ENCODE measurements around the gene IL11RA.

IL11RA gene

DNA sequence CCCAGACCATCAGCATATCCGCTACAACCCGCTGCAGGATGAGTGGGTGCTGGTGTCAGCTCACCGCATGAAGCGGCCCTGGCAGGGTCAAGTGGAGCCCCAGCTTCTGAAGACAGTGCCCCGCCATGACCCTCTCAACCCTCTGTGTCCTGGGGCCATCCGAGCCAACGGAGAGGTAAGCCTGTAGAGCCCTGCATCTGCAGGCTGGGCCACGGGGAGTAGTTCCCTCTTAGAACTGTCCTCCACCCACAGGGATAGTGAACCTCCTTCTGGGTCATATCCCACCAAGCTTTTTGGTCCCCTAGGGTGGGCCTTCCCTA lies 4.9 kb upstream of the IL11RA start:
- H3K9me3 ChIP-seq (ENCODE audit: low read length), result no peaks in the 10 kb centered on the region
- no peaks in the 10 kb centered on the region for H3K27me3 ChIP-seq (ENCODE audit: control insufficient read depth in 1 of 2, insufficient read depth in 2 of 2, low read length in 2 of 2)
- peaks cover 41% of the 10 kb centered on the region for H3K4me1 ChIP-seq (ENCODE audit: insufficient read depth, low read length)

DNA sequence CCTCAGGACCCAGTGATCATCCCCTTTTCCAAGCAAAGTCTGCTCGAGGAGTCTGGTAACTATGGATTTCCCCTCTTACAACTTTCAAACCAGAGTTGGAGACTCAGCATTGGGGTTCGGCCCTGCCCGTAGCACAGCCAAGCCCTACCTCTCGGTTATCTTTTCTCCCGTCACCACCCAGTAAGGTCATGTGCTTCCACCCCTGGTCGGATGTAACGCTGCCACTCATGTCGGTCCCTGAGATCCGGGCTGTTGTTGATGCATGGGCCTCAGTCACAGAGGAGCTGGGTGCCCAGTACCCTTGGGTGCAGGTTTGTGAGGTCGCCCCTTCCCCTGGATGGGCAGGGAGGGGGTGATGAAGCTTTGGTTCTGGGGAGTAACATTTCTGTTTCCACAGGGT lies 4.3 kb upstream of the IL11RA start:
- Histone ChIP-seq H3K4me3 (ENCODE audit: low read depth in 1 of 2, low read length in 2 of 2) (peak overlapping the region; percentile 55 to 88), H3K36me3 (ENCODE audit: insufficient read depth, low read length) (peaks cover 24% of the 10 kb centered on the region), H3K4me1 (ENCODE audit: insufficient read depth, low read length) (peaks cover 47% of the 10 kb centered on the region), H3K27me3 (ENCODE audit: control insufficient read depth in 1 of 2, insufficient read depth in 2 of 2, low read length in 2 of 2) (no peaks in the 10 kb centered on the region), H3K9ac (ENCODE audit: low read length) (peak overlapping the region; percentile 84), H3K9me3 (ENCODE audit: low read length) (no peaks in the 10 kb centered on the region), H3K27ac (ENCODE audit: low read depth, low read length) (peak overlapping the region; percentile 88)

More for the DNA sequence above, 4.9 kb upstream of the IL11RA start:
- H3K27ac ChIP-seq (ENCODE audit: low read depth, low read length), result peak overlapping the region; percentile 88
- H3K36me3 ChIP-seq (ENCODE audit: insufficient read depth, low read length), result peaks cover 24% of the 10 kb centered on the region
- H3K4me3 ChIP-seq (ENCODE audit: low read depth in 1 of 2, low read length in 2 of 2), result peak overlapping the region; percentile 55 to 88
- peak overlapping the region; percentile 84 for H3K9ac ChIP-seq (ENCODE audit: low read length)

DNA sequence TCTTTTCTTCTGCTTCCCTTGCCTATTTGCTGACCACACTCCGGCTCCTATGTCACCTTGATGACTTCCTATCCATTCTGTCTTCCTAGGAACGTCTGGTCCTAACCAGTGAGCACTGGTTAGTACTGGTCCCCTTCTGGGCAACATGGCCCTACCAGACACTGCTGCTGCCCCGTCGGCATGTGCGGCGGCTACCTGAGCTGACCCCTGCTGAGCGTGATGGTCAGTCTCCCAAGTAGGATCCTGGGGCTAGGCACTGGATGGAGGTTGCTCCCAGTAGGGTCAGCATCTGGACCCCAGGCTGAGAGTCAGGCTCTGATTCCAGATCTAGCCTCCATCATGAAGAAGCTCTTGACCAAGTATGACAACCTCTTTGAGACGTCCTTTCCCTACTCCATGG lies 3.3 kb upstream of the IL11RA start:
- no peaks in the 10 kb centered on the region for H3K9me3 ChIP-seq (ENCODE audit: low read length)
- H3K36me3 ChIP-seq (ENCODE audit: insufficient read depth, low read length), result peaks cover 24% of the 10 kb centered on the region
- H3K4me3 ChIP-seq (ENCODE audit: low read depth in 1 of 2, low read length in 2 of 2), result no peak overlapping the region
- no peak overlapping the region for H3K9ac ChIP-seq (ENCODE audit: low read length)
- H3K27ac ChIP-seq (ENCODE audit: low read depth, low read length), result no peak overlapping the region
- H3K4me1 ChIP-seq (ENCODE audit: insufficient read depth, low read length), result peaks cover 57% of the 10 kb centered on the region
- H3K27me3 ChIP-seq (ENCODE audit: control insufficient read depth in 1 of 2, insufficient read depth in 2 of 2, low read length in 2 of 2), result no peaks in the 10 kb centered on the region

DNA sequence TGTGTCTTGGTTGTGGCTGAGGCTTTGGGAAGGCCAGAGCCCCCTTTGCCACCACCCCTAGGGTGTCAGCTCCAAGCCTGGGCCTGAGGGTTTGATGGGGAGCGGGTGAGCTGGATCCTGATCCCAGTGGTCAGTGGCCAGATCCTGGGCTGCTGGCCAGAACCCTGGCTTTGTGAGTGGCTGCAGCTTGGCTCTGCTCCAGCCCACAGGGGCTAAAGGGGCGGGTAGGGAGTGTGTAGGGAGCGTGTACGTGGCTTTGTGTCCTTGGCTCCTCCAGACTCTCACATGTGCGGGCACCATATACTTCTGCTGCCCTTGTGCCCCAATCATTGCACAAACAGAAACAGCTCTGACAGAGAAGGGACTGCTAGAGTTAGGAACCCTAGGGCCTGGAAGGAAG lies 1.2 kb upstream of the IL11RA start:
- Histone ChIP-seq H3K27ac (ENCODE audit: low read depth, low read length) (no peak overlapping the region), H3K4me3 (ENCODE audit: low read depth in 1 of 2, low read length in 2 of 2) (no peak overlapping the region), H3K4me1 (ENCODE audit: insufficient read depth, low read length) (peaks cover 76% of the 10 kb centered on the region), H3K27me3 (ENCODE audit: control insufficient read depth in 1 of 2, insufficient read depth in 2 of 2, low read length in 2 of 2) (no peaks in the 10 kb centered on the region), H3K36me3 (ENCODE audit: insufficient read depth, low read length) (peaks cover 24% of the 10 kb centered on the region), H3K9me3 (ENCODE audit: low read length) (no peaks in the 10 kb centered on the region), H3K9ac (ENCODE audit: low read length) (no peak overlapping the region)

DNA sequence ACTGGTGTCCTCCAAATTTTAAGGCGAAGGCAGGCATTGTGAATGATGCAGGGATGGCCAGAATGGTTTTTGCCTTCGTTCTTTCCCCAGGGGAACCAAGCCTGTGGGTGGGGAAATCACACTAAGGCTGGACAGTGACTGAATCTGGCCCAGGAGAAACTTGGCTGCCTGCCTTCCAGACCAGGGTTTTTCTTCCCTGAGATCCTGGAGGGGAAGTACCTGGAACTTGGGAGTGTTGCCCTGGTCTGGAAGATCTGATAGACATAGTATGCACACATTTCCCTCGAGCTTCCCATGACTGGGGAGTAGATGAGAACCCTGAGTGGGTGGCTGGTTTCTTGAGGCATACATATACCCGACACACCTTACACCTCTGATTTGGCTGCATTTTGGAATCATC lies 664 bp upstream of the IL11RA start:
- H3K36me3 ChIP-seq (ENCODE audit: insufficient read depth, low read length), result peaks cover 24% of the 10 kb centered on the region
- no peaks in the 10 kb centered on the region for H3K27me3 ChIP-seq (ENCODE audit: control insufficient read depth in 1 of 2, insufficient read depth in 2 of 2, low read length in 2 of 2)
- H3K9ac ChIP-seq (ENCODE audit: low read length), result peak overlapping the region; percentile 69
- H3K9me3 ChIP-seq (ENCODE audit: low read length), result no peaks in the 10 kb centered on the region
- peak overlapping the region; percentile 83 for H3K27ac ChIP-seq (ENCODE audit: low read depth, low read length)
- peaks cover 72% of the 10 kb centered on the region for H3K4me1 ChIP-seq (ENCODE audit: insufficient read depth, low read length)
- H3K4me3 ChIP-seq (ENCODE audit: low read depth in 1 of 2, low read length in 2 of 2), result peak overlapping the region; percentile 28 to 85

DNA sequence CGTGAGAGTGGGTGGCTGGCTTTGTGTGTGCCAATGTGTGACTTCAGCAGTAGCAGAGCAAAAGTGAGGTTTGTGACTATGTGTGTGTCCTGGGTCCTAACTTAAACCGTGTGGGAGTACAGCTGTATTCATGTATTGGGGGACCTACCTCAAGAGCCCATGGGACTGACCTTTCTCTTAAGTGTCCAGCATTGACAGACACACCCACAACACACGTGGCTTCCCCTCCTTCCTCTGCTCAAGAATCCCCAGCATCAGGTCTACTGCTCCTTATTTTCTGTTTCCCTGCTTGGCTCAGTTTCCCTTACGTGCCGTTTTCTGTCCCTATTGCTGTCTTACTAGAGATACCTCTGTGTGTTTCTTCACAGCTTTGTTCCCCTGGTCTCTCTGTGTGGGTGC lies 616 bp downstream of the IL11RA start:
- H3K27me3 ChIP-seq (ENCODE audit: control insufficient read depth in 1 of 2, insufficient read depth in 2 of 2, low read length in 2 of 2), result no peaks in the 10 kb centered on the region
- H3K36me3 ChIP-seq (ENCODE audit: insufficient read depth, low read length), result peaks cover 33% of the 10 kb centered on the region
- no peaks in the 10 kb centered on the region for H3K9me3 ChIP-seq (ENCODE audit: low read length)
- H3K27ac ChIP-seq (ENCODE audit: low read depth, low read length), result peak overlapping the region; percentile 83
- H3K4me1 ChIP-seq (ENCODE audit: insufficient read depth, low read length), result peaks cover 65% of the 10 kb centered on the region
- H3K9ac ChIP-seq (ENCODE audit: low read length), result peak overlapping the region; percentile 69
- H3K4me3 ChIP-seq (ENCODE audit: low read depth in 1 of 2, low read length in 2 of 2), result peak overlapping the region; percentile 28 to 85

DNA sequence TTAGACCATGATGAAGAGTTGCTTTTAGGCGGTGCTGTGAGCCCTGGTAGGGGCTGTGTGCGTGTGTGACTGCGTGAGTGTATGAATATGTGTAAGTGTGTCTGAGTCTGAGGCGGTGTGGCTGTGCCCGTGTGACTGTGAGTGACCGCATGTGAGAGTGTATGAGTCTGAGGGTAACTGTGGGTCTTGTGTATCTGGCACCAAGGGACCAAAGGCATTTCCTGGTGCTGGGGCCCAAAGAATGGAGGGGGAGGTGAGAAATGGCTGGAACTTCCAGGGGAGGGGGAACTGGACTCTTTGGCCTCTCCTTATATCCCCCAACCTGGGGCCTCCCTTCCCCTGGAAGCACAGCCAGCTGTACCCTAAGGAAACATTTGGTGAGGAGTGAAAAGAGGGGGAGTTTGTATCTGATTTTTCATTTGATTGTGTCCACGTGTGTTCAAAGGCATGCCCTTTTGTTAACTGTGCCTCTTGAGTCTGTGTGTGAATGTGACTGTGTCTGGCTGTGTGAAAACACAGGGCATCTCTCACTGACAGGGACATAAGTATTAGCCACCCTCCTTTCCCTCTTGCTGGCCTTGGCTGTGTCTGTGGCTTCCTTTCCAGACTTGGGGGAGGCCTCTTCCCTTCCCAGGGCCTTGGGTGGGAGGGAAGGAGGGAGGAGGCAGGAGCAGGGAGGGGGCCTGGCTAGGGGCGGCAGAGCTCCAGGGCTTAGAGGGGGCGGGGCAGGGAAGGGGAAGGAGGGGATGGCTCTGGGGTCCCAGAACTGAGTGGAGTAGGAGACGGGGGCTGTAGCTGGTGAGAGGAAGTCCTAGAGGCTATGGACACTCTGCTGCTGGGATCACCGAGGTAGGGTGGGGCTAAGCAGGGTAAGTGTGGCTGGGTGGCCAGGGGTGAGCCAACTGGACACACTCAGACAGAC lies 1.4 kb downstream of the IL11RA start:
- Histone ChIP-seq H3K4me3 (ENCODE audit: low read depth in 1 of 2, low read length in 2 of 2) (peak overlapping the region; percentile 28 to 85), H3K27ac (ENCODE audit: low read depth, low read length) (peak overlapping the region; percentile 83), H3K9me3 (ENCODE audit: low read length) (no peaks in the 10 kb centered on the region), H3K36me3 (ENCODE audit: insufficient read depth, low read length) (peaks cover 31% of the 10 kb centered on the region), H3K9ac (ENCODE audit: low read length) (peak overlapping the region; percentile 69), H3K4me1 (ENCODE audit: insufficient read depth, low read length) (peaks cover 57% of the 10 kb centered on the region), H3K27me3 (ENCODE audit: control insufficient read depth in 1 of 2, insufficient read depth in 2 of 2, low read length in 2 of 2) (no peaks in the 10 kb centered on the region)

DNA sequence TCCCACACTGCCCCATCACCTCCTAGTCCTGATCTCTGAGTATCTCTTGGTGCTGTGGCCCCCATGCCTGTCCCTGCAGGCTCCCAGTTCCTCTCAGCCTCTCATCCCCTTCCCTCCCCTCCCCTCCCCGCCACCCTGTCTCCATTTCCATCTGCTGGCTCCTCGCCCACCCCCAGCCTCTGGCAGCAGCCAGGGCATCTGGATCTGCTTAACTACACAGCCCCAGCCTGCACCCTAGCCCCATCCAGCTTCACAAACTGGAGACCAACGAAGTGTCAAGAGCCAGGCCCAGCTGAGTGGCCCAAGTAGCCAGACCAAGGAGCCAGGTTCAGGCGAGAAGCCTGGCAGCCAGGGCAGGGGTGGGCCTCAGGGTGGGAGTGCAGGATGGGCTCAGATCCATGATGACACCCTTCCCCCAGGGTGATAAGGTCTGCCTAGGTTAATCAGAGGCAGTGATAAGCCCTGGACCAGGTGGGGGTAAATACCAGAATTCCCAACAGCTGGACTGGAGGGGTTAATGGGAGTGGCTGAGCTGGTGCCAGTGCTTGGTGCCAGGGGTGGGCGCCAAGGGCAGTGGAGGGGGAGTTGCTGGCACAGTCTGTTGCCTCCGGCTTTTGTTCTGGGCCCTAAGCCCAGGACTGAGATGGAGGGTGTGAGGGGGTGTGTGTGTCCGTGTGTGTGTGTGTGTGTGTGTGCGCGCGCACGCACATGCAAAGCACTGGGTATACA lies 2.5 kb downstream of the IL11RA start:
- peak overlapping the region; percentile 83 for H3K27ac ChIP-seq (ENCODE audit: low read depth, low read length)
- H3K9ac ChIP-seq (ENCODE audit: low read length), result no peak overlapping the region
- H3K36me3 ChIP-seq (ENCODE audit: insufficient read depth, low read length), result peaks cover 24% of the 10 kb centered on the region
- H3K9me3 ChIP-seq (ENCODE audit: low read length), result no peaks in the 10 kb centered on the region
- peak overlapping the region in 1 of 2 donors; percentile 53 for H3K4me3 ChIP-seq (ENCODE audit: low read depth in 1 of 2, low read length in 2 of 2)
- H3K4me1 ChIP-seq (ENCODE audit: insufficient read depth, low read length), result peaks cover 51% of the 10 kb centered on the region
- H3K27me3 ChIP-seq (ENCODE audit: control insufficient read depth in 1 of 2, insufficient read depth in 2 of 2, low read length in 2 of 2), result no peaks in the 10 kb centered on the region

DNA sequence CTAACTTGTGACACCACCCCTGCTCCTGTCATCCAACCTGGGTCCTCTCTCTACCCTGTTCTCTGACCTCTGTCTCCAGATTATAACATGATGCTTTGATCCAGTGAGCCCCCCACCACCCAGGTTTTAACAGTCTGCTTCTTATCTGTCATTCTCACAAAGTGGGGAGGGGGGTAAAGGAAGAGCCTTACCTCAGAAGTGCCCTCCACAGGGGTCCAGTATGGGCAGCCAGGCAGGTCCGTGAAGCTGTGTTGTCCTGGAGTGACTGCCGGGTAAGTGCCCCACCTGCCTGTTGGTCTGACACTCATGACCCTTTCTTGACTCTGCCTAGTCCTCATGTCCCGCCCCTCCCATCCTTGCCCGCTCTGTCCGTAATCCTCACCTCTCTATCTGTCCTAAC lies 3.4 kb downstream of the IL11RA start:
- Histone ChIP-seq H3K27ac (ENCODE audit: low read depth, low read length) (peak overlapping the region; percentile 59), H3K27me3 (ENCODE audit: control insufficient read depth in 1 of 2, insufficient read depth in 2 of 2, low read length in 2 of 2) (no peaks in the 10 kb centered on the region)

DNA sequence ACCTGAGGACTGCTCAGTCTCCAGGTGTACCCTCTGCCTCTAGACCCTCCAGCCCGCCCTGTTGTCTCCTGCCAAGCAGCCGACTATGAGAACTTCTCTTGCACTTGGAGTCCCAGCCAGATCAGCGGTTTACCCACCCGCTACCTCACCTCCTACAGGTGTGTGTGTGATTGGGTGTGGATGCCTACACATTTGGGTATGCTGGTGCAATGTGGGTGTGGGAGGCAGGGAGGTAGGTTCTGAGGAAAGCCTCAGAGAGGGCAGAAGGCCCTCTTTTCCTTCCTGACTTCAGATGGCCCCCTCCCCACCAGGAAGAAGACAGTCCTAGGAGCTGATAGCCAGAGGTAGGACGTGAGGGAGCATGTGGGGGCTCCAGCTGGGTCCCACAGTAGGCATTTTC lies 5.0 kb downstream of the IL11RA start:
- Histone ChIP-seq H3K27ac (ENCODE audit: low read depth, low read length) (no peak overlapping the region), H3K9ac (ENCODE audit: low read length) (no peak overlapping the region), H3K4me1 (ENCODE audit: insufficient read depth, low read length) (peaks cover 37% of the 10 kb centered on the region), H3K4me3 (ENCODE audit: low read depth in 1 of 2, low read length in 2 of 2) (no peak overlapping the region), H3K27me3 (ENCODE audit: control insufficient read depth in 1 of 2, insufficient read depth in 2 of 2, low read length in 2 of 2) (no peaks in the 10 kb centered on the region), H3K9me3 (ENCODE audit: low read length) (no peaks in the 10 kb centered on the region), H3K36me3 (ENCODE audit: insufficient read depth, low read length) (peaks cover 36% of the 10 kb centered on the region)

More for the DNA sequence above, 3.4 kb downstream of the IL11RA start:
- H3K4me3 ChIP-seq (ENCODE audit: low read depth in 1 of 2, low read length in 2 of 2), result peak overlapping the region in 1 of 2 donors; percentile 53
- H3K9me3 ChIP-seq (ENCODE audit: low read length), result no peaks in the 10 kb centered on the region
- no peak overlapping the region for H3K9ac ChIP-seq (ENCODE audit: low read length)
- H3K4me1 ChIP-seq (ENCODE audit: insufficient read depth, low read length), result peaks cover 51% of the 10 kb centered on the region
- peaks cover 24% of the 10 kb centered on the region for H3K36me3 ChIP-seq (ENCODE audit: insufficient read depth, low read length)

DNA sequence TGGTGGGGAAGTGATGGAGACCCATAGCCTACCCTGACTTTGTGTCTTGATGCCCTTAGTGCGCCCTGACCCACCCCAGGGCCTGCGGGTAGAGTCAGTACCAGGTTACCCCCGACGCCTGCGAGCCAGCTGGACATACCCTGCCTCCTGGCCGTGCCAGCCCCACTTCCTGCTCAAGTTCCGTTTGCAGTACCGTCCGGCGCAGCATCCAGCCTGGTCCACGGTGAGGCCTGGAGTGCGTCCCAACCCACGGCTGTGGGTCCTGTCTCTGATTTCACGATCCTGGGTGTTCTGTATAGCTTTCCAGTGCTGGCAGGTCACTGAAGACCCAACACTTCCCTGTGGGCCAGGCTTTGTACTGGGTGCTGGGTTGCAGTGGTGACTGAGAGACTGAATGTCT lies 6.5 kb downstream of the IL11RA start:
- H3K4me3 ChIP-seq (ENCODE audit: low read depth in 1 of 2, low read length in 2 of 2), result no peak overlapping the region
- peaks cover 22% of the 10 kb centered on the region for H3K4me1 ChIP-seq (ENCODE audit: insufficient read depth, low read length)
- H3K9me3 ChIP-seq (ENCODE audit: low read length), result no peaks in the 10 kb centered on the region
- H3K27me3 ChIP-seq (ENCODE audit: control insufficient read depth in 1 of 2, insufficient read depth in 2 of 2, low read length in 2 of 2), result no peaks in the 10 kb centered on the region
- no peak overlapping the region for H3K27ac ChIP-seq (ENCODE audit: low read depth, low read length)
- H3K36me3 ChIP-seq (ENCODE audit: insufficient read depth, low read length), result peaks cover 42% of the 10 kb centered on the region
- no peak overlapping the region for H3K9ac ChIP-seq (ENCODE audit: low read length)

Data from muscle layer of colon (tissue), 2 donors.